ENCODE measurements around the gene DYNLL1. TPM values are rescaled to one million over a fixed set of nuclear protein-coding genes. Genes with fewer than 3 reads are reported as not detected.

Gene DYNLL1
- total RNA-seq, 1 experiment from 2014 or later = 618 TPM

DNA sequence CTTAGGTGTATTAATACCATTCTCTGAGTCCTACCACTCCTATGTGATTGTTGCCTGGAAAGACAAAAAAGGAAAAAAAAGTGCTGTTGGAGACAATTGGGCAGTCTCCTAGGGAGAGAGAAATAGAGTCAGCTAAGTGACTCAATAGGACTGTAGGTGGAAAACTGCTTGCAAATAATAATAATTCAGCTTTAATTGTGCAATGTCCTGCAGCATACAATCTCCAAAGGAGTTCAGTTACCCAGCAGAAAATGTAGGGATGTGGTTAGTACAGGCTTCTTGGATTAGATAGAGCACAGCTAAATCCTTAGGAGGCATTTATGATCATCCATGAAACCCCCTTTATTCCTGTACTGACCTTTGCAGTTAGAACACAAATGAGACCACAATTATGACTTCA is 23.4 kb upstream of the DYNLL1 start:
- TF ChIP-seq, protein P1, sequence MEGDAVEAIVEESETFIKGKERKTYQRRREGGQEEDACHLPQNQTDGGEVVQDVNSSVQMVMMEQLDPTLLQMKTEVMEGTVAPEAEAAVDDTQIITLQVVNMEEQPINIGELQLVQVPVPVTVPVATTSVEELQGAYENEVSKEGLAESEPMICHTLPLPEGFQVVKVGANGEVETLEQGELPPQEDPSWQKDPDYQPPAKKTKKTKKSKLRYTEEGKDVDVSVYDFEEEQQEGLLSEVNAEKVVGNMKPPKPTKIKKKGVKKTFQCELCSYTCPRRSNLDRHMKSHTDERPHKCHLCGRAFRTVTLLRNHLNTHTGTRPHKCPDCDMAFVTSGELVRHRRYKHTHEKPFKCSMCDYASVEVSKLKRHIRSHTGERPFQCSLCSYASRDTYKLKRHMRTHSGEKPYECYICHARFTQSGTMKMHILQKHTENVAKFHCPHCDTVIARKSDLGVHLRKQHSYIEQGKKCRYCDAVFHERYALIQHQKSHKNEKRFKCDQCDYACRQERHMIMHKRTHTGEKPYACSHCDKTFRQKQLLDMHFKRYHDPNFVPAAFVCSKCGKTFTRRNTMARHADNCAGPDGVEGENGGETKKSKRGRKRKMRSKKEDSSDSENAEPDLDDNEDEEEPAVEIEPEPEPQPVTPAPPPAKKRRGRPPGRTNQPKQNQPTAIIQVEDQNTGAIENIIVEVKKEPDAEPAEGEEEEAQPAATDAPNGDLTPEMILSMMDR (conservative IDR thresholded peaks at IDR 0.05) = no peak
- H2BK120ac ChIP-seq (ENCODE audit: low read depth, low read length, poor library complexity, severe bottlenecking) = no peak overlapping the region
- peaks cover 7% of the 10 kb centered on the region; the same call in 1 of the 2 replicates for H3K79me2 ChIP-seq (ENCODE audit: insufficient read depth, low read length)
- no peaks in the 10 kb centered on the region for H3K79me1 ChIP-seq (ENCODE audit: insufficient read depth, low read depth, low read length, poor library complexity, severe bottlenecking)
- H4K5ac ChIP-seq (ENCODE audit: insufficient read length, low read depth, low read length) = no peak overlapping the region
- Mint-ChIP-seq H3K27me3 (ENCODE audit: low read depth) (no peaks in the 10 kb centered on the region), H3K9me3 (no peaks in the 10 kb centered on the region), H3K36me3 (ENCODE audit: insufficient read depth in 1 of 3, low read depth in 3 of 3) (peaks cover 2 to 6% (median 4%) of the 10 kb centered on the region in 3 experiments), H3K27ac (no peak overlapping the region), H3K4me1 (peaks cover 21 to 24% of the 10 kb centered on the region in 2 experiments), H3K4me3 (no peak overlapping the region)
- no peak overlapping the region for H2AFZ ChIP-seq (ENCODE audit: low read length)
- DNase-seq = no peak
- H3K4me1 ChIP-seq (ENCODE audit: insufficient read depth, low read length) = no peaks in the 10 kb centered on the region; the same call in 1 of the 2 replicates
- no peak overlapping the region for H4K8ac ChIP-seq (replicated peaks; ENCODE audit: insufficient read length, low read depth, low read length)
- no peak overlapping the region for H3K18ac ChIP-seq (ENCODE audit: insufficient read length, low read depth, low read length)
- H2BK12ac ChIP-seq (ENCODE audit: insufficient read length, low read depth, low read length) = no peak overlapping the region
- no peak overlapping the region for H2BK20ac ChIP-seq (ENCODE audit: low read depth, low read length, poor library complexity, severe bottlenecking)
- H2BK15ac ChIP-seq (ENCODE audit: low read depth, low read length) = no peak overlapping the region
- no peaks in the 10 kb centered on the region for H3K27me3 ChIP-seq (ENCODE audit: insufficient read depth, low read length)
- no peaks in the 10 kb centered on the region for H3K9me3 ChIP-seq (ENCODE audit: control insufficient read depth, low read depth, low read length)
- H4K91ac ChIP-seq (ENCODE audit: insufficient read length, low read depth, low read length) = no peak overlapping the region
- H3K56ac ChIP-seq (ENCODE audit: insufficient read length, low read depth, low read length) = no peak overlapping the region
- no peak overlapping the region for H3T11ph ChIP-seq (ENCODE audit: low read length)
- H3K9ac ChIP-seq (ENCODE audit: extremely low read depth, insufficient read length, low read length) = no peak overlapping the region
- no peak overlapping the region for H3K27ac ChIP-seq (ENCODE audit: insufficient read length, low read depth, low read length)
- H3K23ac ChIP-seq (ENCODE audit: insufficient read length, low read depth, low read length) = no peak overlapping the region
- H3K23me2 ChIP-seq (ENCODE audit: insufficient read length, low read depth, low read length, poor library complexity, severe bottlenecking) = peaks cover 7% of the 10 kb centered on the region
- H3K4me2 ChIP-seq (ENCODE audit: insufficient read depth, insufficient read length, low read length) = no peak overlapping the region
- H2AK5ac ChIP-seq (ENCODE audit: insufficient read length, low read length) = no peak overlapping the region
- H4K20me1 ChIP-seq (ENCODE audit: control insufficient read depth, insufficient read depth, insufficient read length) = no peaks in the 10 kb centered on the region
- H3K14ac ChIP-seq (ENCODE audit: insufficient read depth, low read length) = no peak overlapping the region
- no peak overlapping the region for H3K4ac ChIP-seq (ENCODE audit: low read depth, low read length)
- no peak overlapping the region for H2BK5ac ChIP-seq (ENCODE audit: insufficient read length, low read length)
